ENCODE measurements around the gene RNF207. TPM values are rescaled to one million over a fixed set of nuclear protein-coding genes. Genes with fewer than 3 reads are reported as not detected.
"Not testable (repeated sequence)": the region's sequence is repeated elsewhere in the genome, so short reads cannot be mapped to it uniquely, and the experiment has no call there.

The RNF207 gene
- total and polyA plus RNA-seq, 2 donors: 3.0 to 18.8 TPM

GRCh38 chr1:6218375-6219164 lies 12.7 kb downstream of the RNF207 start:
- no peaks in the 10 kb centered on the region for H3K4me1 ChIP-seq (ENCODE audit: control insufficient read depth in 2 of 2, insufficient read depth in 2 of 2, low read length in 2 of 2)
- peaks cover 4 to 5% of the 10 kb centered on the region in 2 donors for H3K27me3 ChIP-seq (ENCODE audit: control insufficient read depth in 2 of 2, insufficient read depth in 1 of 2, low read length in 1 of 2)
- H3K27ac ChIP-seq (ENCODE audit: low read depth in 1 of 2, low read length in 1 of 2): no peak overlapping the region
- peaks cover 13 to 25% of the 10 kb centered on the region in 2 donors for H3K36me3 ChIP-seq (ENCODE audit: control insufficient read depth in 2 of 2, insufficient read depth in 2 of 2, low read length in 1 of 2)
- no peak overlapping the region for H3K4me3 ChIP-seq (ENCODE audit: low read length in 2 of 2)
- 93% methylated on average over 16 of the region's 16 CpGs for WGBS
- H3K9me3 ChIP-seq (ENCODE audit: control insufficient read depth in 2 of 2, insufficient read depth in 1 of 2, low read length in 1 of 2): no peaks in the 10 kb centered on the region
- DNase-seq (ENCODE audit: low read depth in 6 of 9, low spot score in 9 of 9): no peak

DNA sequence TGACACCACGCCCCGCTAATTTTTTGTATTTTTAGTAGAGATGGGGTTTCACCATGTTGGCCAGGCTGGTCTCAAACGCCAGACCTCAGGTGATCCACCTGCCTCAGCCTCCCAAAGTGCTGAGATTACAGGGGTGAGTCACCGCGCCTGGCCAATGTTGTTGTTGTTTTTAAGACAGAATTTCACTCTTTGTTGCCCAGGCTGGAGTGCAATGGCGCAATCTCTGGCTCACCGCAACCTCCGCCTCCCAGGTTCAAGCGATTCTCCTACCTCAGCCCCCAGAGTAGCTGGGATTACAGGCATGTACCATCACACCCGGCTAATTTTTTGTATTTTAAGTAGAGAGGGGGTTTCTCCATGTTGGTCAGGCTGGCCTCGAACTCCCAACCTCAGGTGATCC lies 13.7 kb downstream of the RNF207 start:
- WGBS: 91% methylated on average over 11 of the region's 11 CpGs
- not testable (repeated sequence) for DNase-seq (ENCODE audit: low read depth in 6 of 9, low spot score in 9 of 9); H3K4me3 ChIP-seq (ENCODE audit: low read length in 2 of 2); H3K9me3 ChIP-seq (ENCODE audit: control insufficient read depth in 2 of 2, insufficient read depth in 1 of 2, low read length in 1 of 2); H3K27me3 ChIP-seq (ENCODE audit: control insufficient read depth in 2 of 2, insufficient read depth in 1 of 2, low read length in 1 of 2); H3K27ac ChIP-seq (ENCODE audit: low read depth in 1 of 2, low read length in 1 of 2); H3K4me1 ChIP-seq (ENCODE audit: control insufficient read depth in 2 of 2, insufficient read depth in 2 of 2, low read length in 2 of 2)
- peaks cover 23 to 34% of the 10 kb centered on the region in 2 donors for H3K36me3 ChIP-seq (ENCODE audit: control insufficient read depth in 2 of 2, insufficient read depth in 2 of 2, low read length in 1 of 2)

- no peak for DNase-seq (ENCODE audit: low read depth in 6 of 9, low spot score in 9 of 9)
- Histone ChIP-seq H3K27ac (ENCODE audit: low read depth in 1 of 2, low read length in 1 of 2) (no peak overlapping the region), H3K4me3 (ENCODE audit: low read length in 2 of 2) (no peak overlapping the region), H3K27me3 (ENCODE audit: control insufficient read depth in 2 of 2, insufficient read depth in 1 of 2, low read length in 1 of 2) (peaks cover 0 to 2% of the 10 kb centered on the region in 2 donors), H3K36me3 (ENCODE audit: control insufficient read depth in 2 of 2, insufficient read depth in 2 of 2, low read length in 1 of 2) (peaks cover 29 to 40% of the 10 kb centered on the region in 2 donors), H3K4me1 (ENCODE audit: control insufficient read depth in 2 of 2, insufficient read depth in 2 of 2, low read length in 2 of 2) (no peaks in the 10 kb centered on the region), H3K9me3 (ENCODE audit: control insufficient read depth in 2 of 2, insufficient read depth in 1 of 2, low read length in 1 of 2) (no peaks in the 10 kb centered on the region)
- WGBS: 93% methylated on average over 8 of the region's 8 CpGs
These were observed 14.3 kb downstream of the RNF207 start for GRCh38 chr1:6220236-6220635.

DNA sequence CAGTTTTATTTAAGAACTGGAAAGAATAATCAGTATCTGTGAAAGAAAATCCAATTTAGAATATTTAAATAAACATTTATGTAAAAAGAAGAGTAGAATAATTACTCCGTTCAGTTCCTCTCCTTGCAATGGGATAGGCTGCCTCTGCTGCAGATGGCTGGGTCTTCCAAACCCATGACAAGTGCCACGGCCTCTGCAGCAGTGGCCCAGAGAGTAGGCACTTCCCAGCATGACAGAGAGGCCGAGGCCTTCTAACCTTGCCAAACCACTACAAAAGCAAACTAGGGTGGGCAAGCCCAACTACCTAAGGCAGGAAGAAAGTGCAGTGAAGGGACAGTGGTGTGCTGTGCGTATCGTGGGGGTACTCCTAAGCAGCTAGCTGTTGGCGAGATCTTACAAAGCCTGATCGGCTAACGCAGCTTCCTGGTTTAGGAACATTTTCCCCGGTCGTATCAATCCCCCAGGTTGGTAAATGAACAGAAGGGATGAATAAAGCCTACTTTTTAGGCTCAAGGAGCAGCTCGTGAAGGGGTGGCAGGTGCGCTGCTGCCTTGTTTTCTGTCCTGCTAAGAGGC lies 15.4 kb downstream of the RNF207 start:
- Histone ChIP-seq H3K4me1 (ENCODE audit: control insufficient read depth in 2 of 2, insufficient read depth in 2 of 2, low read length in 2 of 2) (no peaks in the 10 kb centered on the region), H3K9me3 (ENCODE audit: control insufficient read depth in 2 of 2, insufficient read depth in 1 of 2, low read length in 1 of 2) (no peaks in the 10 kb centered on the region), H3K27me3 (ENCODE audit: control insufficient read depth in 2 of 2, insufficient read depth in 1 of 2, low read length in 1 of 2) (peaks cover 0 to 2% of the 10 kb centered on the region in 2 donors), H3K4me3 (ENCODE audit: low read length in 2 of 2) (no peak overlapping the region), H3K36me3 (ENCODE audit: control insufficient read depth in 2 of 2, insufficient read depth in 2 of 2, low read length in 1 of 2) (peaks cover 36 to 49% of the 10 kb centered on the region in 2 donors), H3K27ac (ENCODE audit: low read depth in 1 of 2, low read length in 1 of 2) (no peak overlapping the region)
- WGBS: 98% methylated on average over 12 of the region's 12 CpGs
- DNase-seq (ENCODE audit: low read depth in 6 of 9, low spot score in 9 of 9): no peak

- Histone ChIP-seq H3K9me3 (ENCODE audit: control insufficient read depth in 2 of 2, insufficient read depth in 1 of 2, low read length in 1 of 2) (no peaks in the 10 kb centered on the region), H3K27ac (ENCODE audit: low read depth in 1 of 2, low read length in 1 of 2) (no peak overlapping the region), H3K36me3 (ENCODE audit: control insufficient read depth in 2 of 2, insufficient read depth in 2 of 2, low read length in 1 of 2) (peaks cover 47 to 60% of the 10 kb centered on the region in 2 donors), H3K4me1 (ENCODE audit: control insufficient read depth in 2 of 2, insufficient read depth in 2 of 2, low read length in 2 of 2) (no peaks in the 10 kb centered on the region), H3K27me3 (ENCODE audit: control insufficient read depth in 2 of 2, insufficient read depth in 1 of 2, low read length in 1 of 2) (peaks cover 0 to 2% of the 10 kb centered on the region in 2 donors), H3K4me3 (ENCODE audit: low read length in 2 of 2) (no peak overlapping the region)
- DNase-seq (ENCODE audit: low read depth in 6 of 9, low spot score in 9 of 9): no peak
- WGBS: 97% methylated on average over 6 of the region's 6 CpGs
These were observed 16.7 kb downstream of the RNF207 start for GRCh38 chr1:6222636-6223035.

DNA sequence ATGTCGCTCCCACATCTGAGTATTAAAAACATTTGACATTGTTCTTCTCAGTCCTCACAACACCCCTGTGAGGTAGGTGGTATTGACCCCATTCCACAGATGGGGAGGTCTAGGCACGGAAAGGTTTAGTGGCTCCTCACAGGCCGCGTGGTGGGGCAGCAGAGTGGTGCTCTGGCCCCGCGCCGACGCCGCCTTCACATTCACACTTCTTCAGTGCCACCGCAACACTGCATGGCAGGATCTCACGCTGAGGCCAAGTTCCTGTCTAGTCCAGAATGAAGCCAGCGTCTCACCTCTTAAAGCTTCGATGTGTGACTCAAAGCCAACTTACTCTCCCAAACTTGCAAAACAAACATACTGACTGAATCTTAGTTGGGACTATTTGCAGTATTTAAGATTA lies 17.7 kb downstream of the RNF207 start:
- Histone ChIP-seq H3K9me3 (ENCODE audit: control insufficient read depth in 2 of 2, insufficient read depth in 1 of 2, low read length in 1 of 2) (no peaks in the 10 kb centered on the region), H3K27me3 (ENCODE audit: control insufficient read depth in 2 of 2, insufficient read depth in 1 of 2, low read length in 1 of 2) (no peaks in the 10 kb centered on the region), H3K27ac (ENCODE audit: low read depth in 1 of 2, low read length in 1 of 2) (no peak overlapping the region), H3K4me1 (ENCODE audit: control insufficient read depth in 2 of 2, insufficient read depth in 2 of 2, low read length in 2 of 2) (no peaks in the 10 kb centered on the region), H3K36me3 (ENCODE audit: control insufficient read depth in 2 of 2, insufficient read depth in 2 of 2, low read length in 1 of 2) (peaks cover 52 to 65% of the 10 kb centered on the region in 2 donors), H3K4me3 (ENCODE audit: low read length in 2 of 2) (no peak overlapping the region)
- WGBS: 98% methylated on average over 13 of the region's 13 CpGs
- DNase-seq (ENCODE audit: low read depth in 6 of 9, low spot score in 9 of 9): no peak

DNA sequence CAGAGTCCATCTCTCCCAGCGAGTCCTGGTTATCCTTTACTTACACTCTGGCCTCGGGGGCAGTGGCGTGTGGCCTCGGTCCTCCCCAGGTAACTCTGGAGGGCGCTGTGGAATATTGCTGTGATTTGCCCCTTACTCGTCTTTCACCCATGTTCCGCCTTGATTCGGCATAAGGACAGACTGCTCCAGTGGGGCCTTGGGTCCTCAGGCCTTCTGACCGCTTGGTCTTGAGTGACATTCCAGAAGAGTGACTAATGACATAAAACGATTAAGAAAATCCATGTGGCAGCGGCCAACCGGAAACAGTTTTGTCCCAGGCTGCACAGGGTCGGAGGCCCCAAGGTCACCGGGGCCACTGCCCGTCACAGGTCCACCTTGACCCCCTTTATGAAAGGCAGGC lies 18.8 kb downstream of the RNF207 start:
- peaks cover 55 to 74% of the 10 kb centered on the region in 2 donors for H3K36me3 ChIP-seq (ENCODE audit: control insufficient read depth in 2 of 2, insufficient read depth in 2 of 2, low read length in 1 of 2)
- DNase-seq (ENCODE audit: low read depth in 6 of 9, low spot score in 9 of 9): no peak

GRCh38 chr1:6225651-6226050 lies 19.7 kb downstream of the RNF207 start:
- no peaks in the 10 kb centered on the region for H3K27me3 ChIP-seq (ENCODE audit: control insufficient read depth in 2 of 2, insufficient read depth in 1 of 2, low read length in 1 of 2)
- no peak for DNase-seq (ENCODE audit: low read depth in 6 of 9, low spot score in 9 of 9)
- no peaks in the 10 kb centered on the region for H3K9me3 ChIP-seq (ENCODE audit: control insufficient read depth in 2 of 2, insufficient read depth in 1 of 2, low read length in 1 of 2)
- WGBS: 97% methylated on average over 8 of the region's 8 CpGs
- H3K27ac ChIP-seq (ENCODE audit: low read depth in 1 of 2, low read length in 1 of 2): no peak overlapping the region
- peaks cover 61 to 73% of the 10 kb centered on the region in 2 donors for H3K36me3 ChIP-seq (ENCODE audit: control insufficient read depth in 2 of 2, insufficient read depth in 2 of 2, low read length in 1 of 2)
- no peak overlapping the region for H3K4me3 ChIP-seq (ENCODE audit: low read length in 2 of 2)
- no peaks in the 10 kb centered on the region for H3K4me1 ChIP-seq (ENCODE audit: control insufficient read depth in 2 of 2, insufficient read depth in 2 of 2, low read length in 2 of 2)

More for the DNA sequence above, 18.8 kb downstream of the RNF207 start:
- H3K27me3 ChIP-seq (ENCODE audit: control insufficient read depth in 2 of 2, insufficient read depth in 1 of 2, low read length in 1 of 2): no peaks in the 10 kb centered on the region
- no peaks in the 10 kb centered on the region for H3K4me1 ChIP-seq (ENCODE audit: control insufficient read depth in 2 of 2, insufficient read depth in 2 of 2, low read length in 2 of 2)
- no peaks in the 10 kb centered on the region for H3K9me3 ChIP-seq (ENCODE audit: control insufficient read depth in 2 of 2, insufficient read depth in 1 of 2, low read length in 1 of 2)
- 97% methylated on average over 15 of the region's 15 CpGs for WGBS
- H3K4me3 ChIP-seq (ENCODE audit: low read length in 2 of 2): no peak overlapping the region
- H3K27ac ChIP-seq (ENCODE audit: low read depth in 1 of 2, low read length in 1 of 2): no peak overlapping the region

- Histone ChIP-seq H3K27me3 (ENCODE audit: control insufficient read depth in 2 of 2, insufficient read depth in 1 of 2, low read length in 1 of 2) (peaks cover 6 to 8% of the 10 kb centered on the region in 2 donors), H3K4me1 (ENCODE audit: control insufficient read depth in 2 of 2, insufficient read depth in 2 of 2, low read length in 2 of 2) (peaks cover 10 to 13% of the 10 kb centered on the region in 2 donors), H3K36me3 (ENCODE audit: control insufficient read depth in 2 of 2, insufficient read depth in 2 of 2, low read length in 1 of 2) (peaks cover 34 to 43% of the 10 kb centered on the region in 2 donors), H3K27ac (ENCODE audit: low read depth in 1 of 2, low read length in 1 of 2) (no peak overlapping the region), H3K4me3 (ENCODE audit: low read length in 2 of 2) (no peak overlapping the region), H3K9me3 (ENCODE audit: control insufficient read depth in 2 of 2, insufficient read depth in 1 of 2, low read length in 1 of 2) (no peaks in the 10 kb centered on the region)
- DNase-seq (ENCODE audit: low read depth in 6 of 9, low spot score in 9 of 9): no peak
- 93% methylated on average over 1 of the region's 1 CpG for WGBS
These were observed 27.5 kb downstream of the RNF207 start for GRCh38 chr1:6233376-6233775.
